Uterus (tissue), 4 donors: ENCODE data around the gene PTPRM. TPM values are rescaled to one million over a fixed set of nuclear protein-coding genes. Genes with fewer than 3 reads are reported as not detected.

Experiments
- DNase-seq, 2 donors: peaks; one replicate each; pipeline ENCODE4 v3.0.0-alpha.2; 2019 to 2020
- H3K27ac ChIP-seq, 2 donors: fragments of 200-600 bp; sonication (generic); 1 replicate in 1 of 2; 2 replicates in 1 of 2; pipeline ENCODE4 v1.5.1; 2016 to 2018
- H3K27me3 ChIP-seq, 2 donors: fragments of 200-600 bp; sonication (generic); one replicate each; pipeline ENCODE4 v1.5.1; 2018 to 2019; ENCODE audit warnings: control low read depth in 1 of 2
- H3K36me3 ChIP-seq, 2 donors: fragments of 200-600 bp; sonication (generic); one replicate each; pipeline ENCODE4 v1.5.1; 2019; ENCODE audit warnings: control low read depth in 1 of 2
- H3K4me1 ChIP-seq, 2 donors: fragments of 200-600 bp; sonication (generic); one replicate each; pipeline ENCODE4 v1.5.1; 2018 to 2019; ENCODE audit warnings: control low read depth in 1 of 2
- H3K4me3 ChIP-seq, 2 donors: fragments of 200-600 bp; sonication (generic); 1 replicate in 1 of 2; 2 replicates in 1 of 2; pipeline ENCODE4 v1.5.1; 2018 to 2019; ENCODE audit warnings: mild to moderate bottlenecking in 1 of 2
- H3K9me3 ChIP-seq, 2 donors: fragments of 200-600 bp; sonication (generic); one replicate each; pipeline ENCODE4 v1.5.1; 2019; ENCODE audit warnings: control low read depth in 1 of 2
- CTCF ChIP-seq, 4 experiments: fragments of 200-600 bp in 2 of 4; fragments of 450-650 bp in 2 of 4; sonication (generic) in 2 of 4; IDR thresholded peaks; one replicate each; pipeline ENCODE4 v1.5.1; 2016 to 2019; ENCODE audit warnings: antibody characterized with exemption in 4 of 4, mild to moderate bottlenecking in 2 of 4, moderate library complexity in 1 of 4
- POLR2A ChIP-seq, 2 donors: fragments of 450-650 bp; IDR thresholded peaks; one replicate each; pipeline ENCODE4 v1.6.1; 2016; ENCODE audit warnings: antibody characterized with exemption in 2 of 2, mild to moderate bottlenecking in 1 of 2, moderate library complexity in 1 of 2
- intact Hi-C: fragments of 100-400 bp; cut with DNase I; formaldehyde crosslinking; loops from one replicate; pipeline ENCODE4 v1.15.1; 2023; ENCODE audit warnings: low total_unique reads
- total RNA-seq, 4 donors: library from RNA; depleted of rRNA in 3 of 4; stranded (reverse); fragments of >200 nt in 3 of 4; gene quantifications; one replicate each; pipeline versions ENCODE4 v1.1.0 to v1.2.4, GENCODE V29; 2014 to 2023
- donor health status: DM: yes; HTN: yes; CAD: no.

The PTPRM gene
- total RNA-seq, 4 donors from 2014 or later = 62.0 to 127 (median 85.7) TPM

- Histone ChIP-seq H3K36me3 (no peaks in the 10 kb centered on the region), H3K27ac (no peak overlapping the region), H3K27me3 (no peaks in the 10 kb centered on the region), H3K4me3 (no peak overlapping the region), H3K4me1 (no peaks in the 10 kb centered on the region), H3K9me3 (no peaks in the 10 kb centered on the region)
- intact Hi-C loops = no loop called here
- no peak for DNase-seq
- TF ChIP-seq CTCF (IDR thresholded peaks at IDR 0.05) (no peak), POLR2A (IDR thresholded peaks at IDR 0.05) (no peak)
Measured at GRCh38 chr18:8364385-8364784, 797.3 kb downstream of the PTPRM start.

GRCh38 chr18:8365006-8365405 lies 797.9 kb downstream of the PTPRM start:
- no peaks in the 10 kb centered on the region for H3K4me1 ChIP-seq
- H3K4me3 ChIP-seq = no peak overlapping the region
- no peaks in the 10 kb centered on the region for H3K9me3 ChIP-seq
- intact Hi-C loops = no loop called here
- H3K27ac ChIP-seq = no peak overlapping the region
- TF ChIP-seq CTCF (IDR thresholded peaks at IDR 0.05) (no peak), POLR2A (IDR thresholded peaks at IDR 0.05) (no peak)
- DNase-seq = no peak
- H3K27me3 ChIP-seq = no peaks in the 10 kb centered on the region
- H3K36me3 ChIP-seq = no peaks in the 10 kb centered on the region

GRCh38 chr18:8365528-8365927 lies 798.4 kb downstream of the PTPRM start:
- intact Hi-C loops = no loop called here
- H3K4me3 ChIP-seq = no peak overlapping the region
- TF ChIP-seq POLR2A (IDR thresholded peaks at IDR 0.05) = no peak
- no peak for TF ChIP-seq CTCF (IDR thresholded peaks at IDR 0.05)
- no peak for DNase-seq
- H3K36me3 ChIP-seq = no peaks in the 10 kb centered on the region
- H3K27ac ChIP-seq = no peak overlapping the region
- H3K4me1 ChIP-seq = no peaks in the 10 kb centered on the region
- H3K27me3 ChIP-seq = no peaks in the 10 kb centered on the region
- no peaks in the 10 kb centered on the region for H3K9me3 ChIP-seq

- Histone ChIP-seq H3K4me3 (no peak overlapping the region), H3K36me3 (no peaks in the 10 kb centered on the region), H3K4me1 (no peaks in the 10 kb centered on the region), H3K9me3 (no peaks in the 10 kb centered on the region), H3K27ac (no peak overlapping the region), H3K27me3 (no peaks in the 10 kb centered on the region)
- no peak for DNase-seq
- TF ChIP-seq POLR2A (IDR thresholded peaks at IDR 0.05) = no peak
- intact Hi-C loops = no loop called here
Measured at GRCh38 chr18:8366070-8366469, 799.0 kb downstream of the PTPRM start.

GRCh38 chr18:8366656-8367055 lies 799.5 kb downstream of the PTPRM start:
- TF ChIP-seq POLR2A (IDR thresholded peaks at IDR 0.05) = no peak
- TF ChIP-seq CTCF (IDR thresholded peaks at IDR 0.05) = no peak
- Histone ChIP-seq H3K27me3 (no peaks in the 10 kb centered on the region), H3K27ac (no peak overlapping the region), H3K36me3 (no peaks in the 10 kb centered on the region), H3K4me3 (peak overlapping the region in 1 of 2 donors; percentile 25), H3K4me1 (no peaks in the 10 kb centered on the region), H3K9me3 (no peaks in the 10 kb centered on the region)
- intact Hi-C loops = no loop called here
- no peak for DNase-seq
